ENCODE measurements around the gene DOCK1. TPM values are rescaled to one million over a fixed set of nuclear protein-coding genes. Genes with fewer than 3 reads are reported as not detected.

DOCK1 gene
- total and polyA plus RNA-seq, 2 experiments from 2014 or later = 22.8 to 45.6 TPM

GRCh38 chr10:127418536-127419168 is 513.4 kb downstream of the DOCK1 start:
- Histone ChIP-seq H3K4me2 (ENCODE audit: unreplicated experiment) (no peak overlapping the region), H3K9ac (no peak overlapping the region), H3K27ac (no peak overlapping the region), H3K79me2 (ENCODE audit: insufficient read depth) (no peaks in the 10 kb centered on the region), H4K20me1 (ENCODE audit: insufficient read depth) (no peaks in the 10 kb centered on the region), H3K4me3 (no peak overlapping the region), H3K9me3 (ENCODE audit: low read depth) (no peaks in the 10 kb centered on the region), H2AFZ (no peak overlapping the region), H3K36me3 (ENCODE audit: low read depth) (0 out of 2 replicates have a peak, but pooled peaks cover 5% of the 10 kb centered on the region), H3K9me2 (ENCODE audit: insufficient read depth) (no peaks in the 10 kb centered on the region), H3K4me1 (ENCODE audit: insufficient read depth) (peaks cover 5% of the 10 kb centered on the region; the same call in 1 of the 2 replicates), H3K27me3 (replicated peaks; ENCODE audit: insufficient read depth) (no peaks in the 10 kb centered on the region), H3F3A (ENCODE audit: insufficient read depth) (no peaks in the 10 kb centered on the region)
- in situ Hi-C loops (cut with MboI) = no loop called here
- no peak for TF ChIP-seq EZH2 (IDR thresholded peaks at IDR 0.05; ENCODE audit: insufficient read depth, poor library complexity, severe bottlenecking)
- no peak for TF ChIP-seq EZH2phosphoT487 (IDR thresholded peaks at IDR 0.05; ENCODE audit: insufficient read depth, low read depth)
- 91 to 95% methylated on average over 13 of the region's 13 CpGs for WGBS, 2 experiments (ENCODE audit: low coverage in 1 of 2, low lambda C conversion rate in 2 of 2, missing lambda C conversion rate in 2 of 2)
- no peak for DNase-seq

- H3K4me1 ChIP-seq (ENCODE audit: insufficient read depth) = peaks cover 15% of the 10 kb centered on the region
- H3K36me3 ChIP-seq (ENCODE audit: low read depth) = 0 out of 2 replicates have a peak, but pooled peaks cover 5% of the 10 kb centered on the region
- no peak overlapping the region for H3K4me2 ChIP-seq (ENCODE audit: unreplicated experiment)
- H3F3A ChIP-seq (ENCODE audit: insufficient read depth) = peaks cover 8% of the 10 kb centered on the region; the same call in 1 of the 2 replicates
- H3K9me3 ChIP-seq (ENCODE audit: low read depth) = no peaks in the 10 kb centered on the region
- H2AFZ ChIP-seq = no peak overlapping the region
- no peak for DNase-seq
- H3K79me2 ChIP-seq (ENCODE audit: insufficient read depth) = no peaks in the 10 kb centered on the region
- H3K27me3 ChIP-seq (replicated peaks; ENCODE audit: insufficient read depth) = no peaks in the 10 kb centered on the region
- in situ Hi-C loops (cut with MboI) = no loop called here
- no peaks in the 10 kb centered on the region for H3K9me2 ChIP-seq (ENCODE audit: insufficient read depth)
- H4K20me1 ChIP-seq (ENCODE audit: insufficient read depth) = no peaks in the 10 kb centered on the region
- H3K4me3 ChIP-seq = no peak overlapping the region
- H3K9ac ChIP-seq = no peak overlapping the region
- no peak overlapping the region for H3K27ac ChIP-seq
- TF ChIP-seq EZH2 (IDR thresholded peaks at IDR 0.05; ENCODE audit: insufficient read depth, poor library complexity, severe bottlenecking) (no peak), EZH2phosphoT487 (IDR thresholded peaks at IDR 0.05; ENCODE audit: insufficient read depth, low read depth) (no peak)
- 89 to 96% methylated on average over 10 of the region's 10 CpGs for WGBS, 2 experiments (ENCODE audit: low coverage in 1 of 2, low lambda C conversion rate in 2 of 2, missing lambda C conversion rate in 2 of 2)
Measured at GRCh38 chr10:127420138-127420684, 515.0 kb downstream of the DOCK1 start.

GRCh38 chr10:127423218-127423915 is 518.1 kb downstream of the DOCK1 start:
- no peaks in the 10 kb centered on the region for H3K27me3 ChIP-seq (replicated peaks; ENCODE audit: insufficient read depth)
- no peaks in the 10 kb centered on the region for H4K20me1 ChIP-seq (ENCODE audit: insufficient read depth)
- H3F3A ChIP-seq (ENCODE audit: insufficient read depth) = peaks cover 8% of the 10 kb centered on the region; the same call in 1 of the 2 replicates
- TF ChIP-seq EZH2 (IDR thresholded peaks at IDR 0.05; ENCODE audit: insufficient read depth, poor library complexity, severe bottlenecking) (no peak), EZH2phosphoT487 (IDR thresholded peaks at IDR 0.05; ENCODE audit: insufficient read depth, low read depth) (no peak)
- H2AFZ ChIP-seq = no peak overlapping the region
- H3K36me3 ChIP-seq (ENCODE audit: low read depth) = peaks cover 5% of the 10 kb centered on the region; the same call in 1 of the 2 replicates
- no peak overlapping the region for H3K4me3 ChIP-seq
- no peak overlapping the region for H3K9ac ChIP-seq
- H3K9me3 ChIP-seq (ENCODE audit: low read depth) = no peaks in the 10 kb centered on the region
- DNase-seq = peak; percentile 11
- no peaks in the 10 kb centered on the region for H3K9me2 ChIP-seq (ENCODE audit: insufficient read depth)
- no peak overlapping the region for H3K27ac ChIP-seq
- H3K4me1 ChIP-seq (ENCODE audit: insufficient read depth) = peaks cover 15% of the 10 kb centered on the region
- in situ Hi-C loops (cut with MboI) = no loop called here
- H3K79me2 ChIP-seq (ENCODE audit: insufficient read depth) = no peaks in the 10 kb centered on the region
- 70% methylated on average over 8 of the region's 8 CpGs for WGBS, 2 experiments (ENCODE audit: low coverage in 1 of 2, low lambda C conversion rate in 2 of 2, missing lambda C conversion rate in 2 of 2)
- H3K4me2 ChIP-seq (ENCODE audit: unreplicated experiment) = no peak overlapping the region

- in situ Hi-C loops (cut with MboI) = no loop called here
- Histone ChIP-seq H3K4me1 (ENCODE audit: insufficient read depth) (peaks cover 15% of the 10 kb centered on the region), H2AFZ (no peak overlapping the region), H3K4me2 (ENCODE audit: unreplicated experiment) (no peak overlapping the region), H3K36me3 (ENCODE audit: low read depth) (peaks cover 5% of the 10 kb centered on the region; the same call in 1 of the 2 replicates), H4K20me1 (ENCODE audit: insufficient read depth) (no peaks in the 10 kb centered on the region), H3F3A (ENCODE audit: insufficient read depth) (peaks cover 8% of the 10 kb centered on the region; the same call in 1 of the 2 replicates), H3K9me3 (ENCODE audit: low read depth) (no peaks in the 10 kb centered on the region), H3K27me3 (replicated peaks; ENCODE audit: insufficient read depth) (no peaks in the 10 kb centered on the region), H3K4me3 (no peak overlapping the region), H3K9ac (no peak overlapping the region), H3K27ac (no peak overlapping the region), H3K79me2 (ENCODE audit: insufficient read depth) (no peaks in the 10 kb centered on the region), H3K9me2 (ENCODE audit: insufficient read depth) (no peaks in the 10 kb centered on the region)
- DNase-seq = peak; percentile 51
- no peak for TF ChIP-seq EZH2phosphoT487 (IDR thresholded peaks at IDR 0.05; ENCODE audit: insufficient read depth, low read depth)
- TF ChIP-seq EZH2 (IDR thresholded peaks at IDR 0.05; ENCODE audit: insufficient read depth, poor library complexity, severe bottlenecking) = no peak
- 33 to 36% methylated on average over 12 of the region's 12 CpGs for WGBS, 2 experiments (ENCODE audit: low coverage in 1 of 2, low lambda C conversion rate in 2 of 2, missing lambda C conversion rate in 2 of 2)
Measured at GRCh38 chr10:127424594-127425264, 519.5 kb downstream of the DOCK1 start.
